Measurements from ENCODE around the gene TOMM34.

- TF ChIP-seq ZNF274 (IDR thresholded peaks at IDR 0.05; ENCODE audit: borderline replicate concordance, low read depth, low read length) (no peak), PTRF (tag; IDR thresholded peaks at IDR 0.05) (no peak), CHD1 (IDR thresholded peaks at IDR 0.05; ENCODE audit: low read length) (no peak), RERE (CRISPR knock-in tag; IDR thresholded peaks at IDR 0.05; ENCODE audit: borderline replicate concordance) (no peak), ZBTB49 (CRISPR knock-in tag; IDR thresholded peaks at IDR 0.05; ENCODE audit: borderline replicate concordance) (no peak), E2F5 (CRISPR knock-in tag; IDR thresholded peaks at IDR 0.05) (no peak)
Measured at GRCh38 chr20:44914924-44915323, 45.3 kb downstream of the TOMM34 start.
